ENCODE results near the gene FLT3. TPM values are rescaled to one million over a fixed set of nuclear protein-coding genes. Genes with fewer than 3 reads are reported as not detected.

The FLT3 gene
- total and polyA plus RNA-seq, 4 donors, result 0.14 to 0.84 (median 0.42) TPM

DNA sequence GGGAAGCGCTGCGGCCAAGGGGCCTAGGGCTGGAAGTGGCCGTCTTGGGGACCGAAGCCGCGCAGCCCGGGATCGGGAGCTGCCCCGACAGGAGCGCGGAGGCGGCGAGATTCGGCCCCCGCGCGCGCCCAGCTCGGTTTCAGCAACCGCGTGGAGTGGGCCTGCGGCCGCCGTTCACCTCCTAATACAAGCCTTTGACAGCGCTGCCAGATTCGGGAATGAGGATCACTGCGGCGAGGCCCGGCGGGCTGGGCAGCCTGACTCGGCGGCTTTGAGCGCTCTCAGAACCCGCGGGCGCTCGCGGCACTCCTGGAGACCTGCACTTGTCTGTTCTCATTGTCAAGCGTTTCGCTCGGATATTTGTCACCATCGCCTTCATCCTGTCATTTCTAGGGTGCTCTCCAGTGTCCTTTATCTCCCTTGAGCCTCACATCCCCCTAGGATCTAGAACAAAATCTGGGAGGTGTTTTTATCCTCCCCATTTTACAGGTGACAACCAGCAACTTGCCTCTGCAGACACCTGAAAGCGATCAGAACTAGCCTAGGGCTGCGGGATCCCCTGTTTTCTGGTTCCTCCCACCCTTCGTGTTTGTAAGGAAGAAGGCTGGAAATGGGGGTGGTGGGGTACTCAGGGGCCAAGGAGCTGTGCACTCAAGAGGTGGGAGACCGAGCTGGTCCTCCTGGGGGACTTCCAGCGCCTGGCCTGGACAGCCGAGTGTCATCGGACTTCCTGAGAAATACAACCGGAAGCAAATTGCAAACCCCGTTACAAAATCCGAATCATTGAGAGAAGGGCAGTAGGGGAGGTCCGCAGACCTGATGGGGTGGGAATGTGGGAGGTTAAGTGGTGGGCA, 129.8 kb downstream of the FLT3 start:
- WGBS, result 9% methylated on average over 53 of the region's 53 CpGs
- no peaks in the 10 kb centered on the region for H3K36me3 ChIP-seq (ENCODE audit: control insufficient read depth in 4 of 4, insufficient read depth in 3 of 4, low read depth in 1 of 4, low read length in 3 of 4)
- H3K4me3 ChIP-seq (ENCODE audit: low read depth in 1 of 3, low read length in 3 of 3), result no peak overlapping the region
- TF ChIP-seq SP1 (IDR thresholded peaks at IDR 0.05), result no peak
- no peaks in the 10 kb centered on the region for H3K9me3 ChIP-seq (ENCODE audit: control insufficient read depth in 4 of 4, low read length in 3 of 4)
- no peak overlapping the region for H3K9ac ChIP-seq (ENCODE audit: low read depth in 1 of 2, low read length in 2 of 2)
- H3K27me3 ChIP-seq (ENCODE audit: control insufficient read depth in 4 of 4, insufficient read depth in 4 of 4, low read length in 3 of 4), result peaks cover 9 to 45% (median 27%) of the 10 kb centered on the region in 4 donors
- peaks cover 10 to 22% (median 15%) of the 10 kb centered on the region in 4 donors for H3K4me1 ChIP-seq (ENCODE audit: control insufficient read depth in 4 of 4, insufficient read depth in 4 of 4, low read length in 3 of 4)
- H3K27ac ChIP-seq (ENCODE audit: low read depth in 1 of 2, low read length in 2 of 2), result no peak overlapping the region
- no peak for DNase-seq (ENCODE audit: low spot score)

GRCh38 chr13:27969866-27970229, 130.5 kb downstream of the FLT3 start:
- Histone ChIP-seq H3K9me3 (ENCODE audit: control insufficient read depth in 4 of 4, low read length in 3 of 4) (no peaks in the 10 kb centered on the region), H3K27ac (ENCODE audit: low read depth in 1 of 2, low read length in 2 of 2) (no peak overlapping the region), H3K36me3 (ENCODE audit: control insufficient read depth in 4 of 4, insufficient read depth in 3 of 4, low read depth in 1 of 4, low read length in 3 of 4) (no peaks in the 10 kb centered on the region), H3K9ac (ENCODE audit: low read depth in 1 of 2, low read length in 2 of 2) (no peak overlapping the region), H3K4me3 (ENCODE audit: low read depth in 1 of 3, low read length in 3 of 3) (no peak overlapping the region), H3K27me3 (ENCODE audit: control insufficient read depth in 4 of 4, insufficient read depth in 4 of 4, low read length in 3 of 4) (peaks cover 9 to 40% (median 27%) of the 10 kb centered on the region in 4 donors), H3K4me1 (ENCODE audit: control insufficient read depth in 4 of 4, insufficient read depth in 4 of 4, low read length in 3 of 4) (peaks cover 9 to 18% (median 11%) of the 10 kb centered on the region in 4 donors)
- 16% methylated on average over 7 of the region's 7 CpGs for WGBS
- no peak for TF ChIP-seq TAF1 (conservative IDR thresholded peaks at IDR 0.05)
- no peak for TF ChIP-seq RAD21 (IDR thresholded peaks at IDR 0.05)
- no peak for TF ChIP-seq FOXA2 (IDR thresholded peaks at IDR 0.05)
- no peak for TF ChIP-seq HNF4A (conservative IDR thresholded peaks at IDR 0.05)
- no peak for TF ChIP-seq GABPA (IDR thresholded peaks at IDR 0.05 in 1 of 2, conservative IDR thresholded peaks at IDR 0.05 in 1 of 2)
- no peak for TF ChIP-seq MAX (IDR thresholded peaks at IDR 0.05)
- TF ChIP-seq NR2F2 (IDR thresholded peaks at IDR 0.05), result no peak
- TF ChIP-seq EGR1 (IDR thresholded peaks at IDR 0.05; ENCODE audit: low read depth in 2 of 2), result no peak
- TF ChIP-seq YY1 (IDR thresholded peaks at IDR 0.05), result no peak
- TF ChIP-seq, protein P1, sequence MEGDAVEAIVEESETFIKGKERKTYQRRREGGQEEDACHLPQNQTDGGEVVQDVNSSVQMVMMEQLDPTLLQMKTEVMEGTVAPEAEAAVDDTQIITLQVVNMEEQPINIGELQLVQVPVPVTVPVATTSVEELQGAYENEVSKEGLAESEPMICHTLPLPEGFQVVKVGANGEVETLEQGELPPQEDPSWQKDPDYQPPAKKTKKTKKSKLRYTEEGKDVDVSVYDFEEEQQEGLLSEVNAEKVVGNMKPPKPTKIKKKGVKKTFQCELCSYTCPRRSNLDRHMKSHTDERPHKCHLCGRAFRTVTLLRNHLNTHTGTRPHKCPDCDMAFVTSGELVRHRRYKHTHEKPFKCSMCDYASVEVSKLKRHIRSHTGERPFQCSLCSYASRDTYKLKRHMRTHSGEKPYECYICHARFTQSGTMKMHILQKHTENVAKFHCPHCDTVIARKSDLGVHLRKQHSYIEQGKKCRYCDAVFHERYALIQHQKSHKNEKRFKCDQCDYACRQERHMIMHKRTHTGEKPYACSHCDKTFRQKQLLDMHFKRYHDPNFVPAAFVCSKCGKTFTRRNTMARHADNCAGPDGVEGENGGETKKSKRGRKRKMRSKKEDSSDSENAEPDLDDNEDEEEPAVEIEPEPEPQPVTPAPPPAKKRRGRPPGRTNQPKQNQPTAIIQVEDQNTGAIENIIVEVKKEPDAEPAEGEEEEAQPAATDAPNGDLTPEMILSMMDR (IDR thresholded peaks at IDR 0.05; ENCODE audit: low read depth, low read length, missing input control), result no peak
- TF ChIP-seq, protein P2, sequence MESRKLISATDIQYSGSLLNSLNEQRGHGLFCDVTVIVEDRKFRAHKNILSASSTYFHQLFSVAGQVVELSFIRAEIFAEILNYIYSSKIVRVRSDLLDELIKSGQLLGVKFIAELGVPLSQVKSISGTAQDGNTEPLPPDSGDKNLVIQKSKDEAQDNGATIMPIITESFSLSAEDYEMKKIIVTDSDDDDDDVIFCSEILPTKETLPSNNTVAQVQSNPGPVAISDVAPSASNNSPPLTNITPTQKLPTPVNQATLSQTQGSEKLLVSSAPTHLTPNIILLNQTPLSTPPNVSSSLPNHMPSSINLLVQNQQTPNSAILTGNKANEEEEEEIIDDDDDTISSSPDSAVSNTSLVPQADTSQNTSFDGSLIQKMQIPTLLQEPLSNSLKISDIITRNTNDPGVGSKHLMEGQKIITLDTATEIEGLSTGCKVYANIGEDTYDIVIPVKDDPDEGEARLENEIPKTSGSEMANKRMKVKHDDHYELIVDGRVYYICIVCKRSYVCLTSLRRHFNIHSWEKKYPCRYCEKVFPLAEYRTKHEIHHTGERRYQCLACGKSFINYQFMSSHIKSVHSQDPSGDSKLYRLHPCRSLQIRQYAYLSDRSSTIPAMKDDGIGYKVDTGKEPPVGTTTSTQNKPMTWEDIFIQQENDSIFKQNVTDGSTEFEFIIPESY (IDR thresholded peaks at IDR 0.05), result no peak
- no peak for TF ChIP-seq HNF4G (IDR thresholded peaks at IDR 0.05)
- TF ChIP-seq, protein P3, sequence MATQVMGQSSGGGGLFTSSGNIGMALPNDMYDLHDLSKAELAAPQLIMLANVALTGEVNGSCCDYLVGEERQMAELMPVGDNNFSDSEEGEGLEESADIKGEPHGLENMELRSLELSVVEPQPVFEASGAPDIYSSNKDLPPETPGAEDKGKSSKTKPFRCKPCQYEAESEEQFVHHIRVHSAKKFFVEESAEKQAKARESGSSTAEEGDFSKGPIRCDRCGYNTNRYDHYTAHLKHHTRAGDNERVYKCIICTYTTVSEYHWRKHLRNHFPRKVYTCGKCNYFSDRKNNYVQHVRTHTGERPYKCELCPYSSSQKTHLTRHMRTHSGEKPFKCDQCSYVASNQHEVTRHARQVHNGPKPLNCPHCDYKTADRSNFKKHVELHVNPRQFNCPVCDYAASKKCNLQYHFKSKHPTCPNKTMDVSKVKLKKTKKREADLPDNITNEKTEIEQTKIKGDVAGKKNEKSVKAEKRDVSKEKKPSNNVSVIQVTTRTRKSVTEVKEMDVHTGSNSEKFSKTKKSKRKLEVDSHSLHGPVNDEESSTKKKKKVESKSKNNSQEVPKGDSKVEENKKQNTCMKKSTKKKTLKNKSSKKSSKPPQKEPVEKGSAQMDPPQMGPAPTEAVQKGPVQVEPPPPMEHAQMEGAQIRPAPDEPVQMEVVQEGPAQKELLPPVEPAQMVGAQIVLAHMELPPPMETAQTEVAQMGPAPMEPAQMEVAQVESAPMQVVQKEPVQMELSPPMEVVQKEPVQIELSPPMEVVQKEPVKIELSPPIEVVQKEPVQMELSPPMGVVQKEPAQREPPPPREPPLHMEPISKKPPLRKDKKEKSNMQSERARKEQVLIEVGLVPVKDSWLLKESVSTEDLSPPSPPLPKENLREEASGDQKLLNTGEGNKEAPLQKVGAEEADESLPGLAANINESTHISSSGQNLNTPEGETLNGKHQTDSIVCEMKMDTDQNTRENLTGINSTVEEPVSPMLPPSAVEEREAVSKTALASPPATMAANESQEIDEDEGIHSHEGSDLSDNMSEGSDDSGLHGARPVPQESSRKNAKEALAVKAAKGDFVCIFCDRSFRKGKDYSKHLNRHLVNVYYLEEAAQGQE (IDR thresholded peaks at IDR 0.05), result no peak
- no peak for TF ChIP-seq RXRA (IDR thresholded peaks at IDR 0.05)
- no peak for TF ChIP-seq FOXA1 (IDR thresholded peaks at IDR 0.05)
- DNase-seq (ENCODE audit: low spot score), result no peak

All from liver (tissue), 9 donors.